Glutamatergic neuron (in vitro differentiated cells): ENCODE data around the gene CBFA2T3. TPM values are rescaled to one million over a fixed set of nuclear protein-coding genes. Genes with fewer than 3 reads are reported as not detected.

Experiments used
- DNase-seq: peaks from one replicate; pipeline ENCODE4 v3.0.0; 2022
- H3K27ac Mint-ChIP-seq: one replicate; pipeline ENCODE4 v1.8.0; 2020; ENCODE audit warnings: mild to moderate bottlenecking, mixed read lengths, inconsistent platforms; ENCODE audit not compliant: unreplicated experiment
- H3K27me3 Mint-ChIP-seq: one replicate; pipeline ENCODE4 v1.8.0; 2020; ENCODE audit warnings: mild to moderate bottlenecking, moderate library complexity, mixed read lengths, inconsistent platforms; ENCODE audit not compliant: unreplicated experiment
- H3K36me3 Mint-ChIP-seq: one replicate; pipeline ENCODE4 v1.8.0; 2020; ENCODE audit warnings: mild to moderate bottlenecking, mixed read lengths, inconsistent platforms; ENCODE audit not compliant: unreplicated experiment
- H3K4me1 Mint-ChIP-seq: one replicate; pipeline ENCODE4 v1.8.0; 2020; ENCODE audit warnings: mild to moderate bottlenecking, low read depth, mixed read lengths, inconsistent platforms; ENCODE audit not compliant: unreplicated experiment
- H3K4me3 Mint-ChIP-seq: one replicate; pipeline ENCODE4 v1.8.0; 2020; ENCODE audit warnings: mild to moderate bottlenecking, mixed read lengths, inconsistent platforms; ENCODE audit not compliant: unreplicated experiment
- H3K9me3 Mint-ChIP-seq: one replicate; pipeline ENCODE4 v1.8.0; 2020; ENCODE audit warnings: mild to moderate bottlenecking, moderate library complexity, mixed read lengths, inconsistent platforms; ENCODE audit not compliant: unreplicated experiment
- CTCF ChIP-seq: fragments of 200-600 bp; sonication (generic); IDR thresholded peaks from one replicate; pipeline ENCODE4 v1.5.0; 2021; ENCODE audit not compliant: partially characterized antibody, unreplicated experiment
- total RNA-seq: library from RNA; stranded (reverse); fragmentation: NEBNext Ultra II Directional; extraction: Animal tissue kit (Norgen Biotek cat#: 25700); gene quantifications from one replicate; pipeline ENCODE4 v1.2.1, GENCODE V29; 2021; ENCODE audit not compliant: unreplicated experiment

The CBFA2T3 gene
- total RNA-seq, 1 donor from 2014 or later, result 126 TPM

- Mint-ChIP-seq H3K27me3 (peaks cover 2% of the 10 kb centered on the region), H3K9me3 (peaks cover 5% of the 10 kb centered on the region), H3K4me3 (no peak overlapping the region), H3K36me3 (no peaks in the 10 kb centered on the region), H3K27ac (no peak overlapping the region), H3K4me1 (peaks cover 31% of the 10 kb centered on the region)
- DNase-seq, result no peak
- no peak for TF ChIP-seq CTCF
Observed at GRCh38 chr16:88925540-88925887, 51.5 kb downstream of the CBFA2T3 start.

- peak; percentile 61 for DNase-seq
Observed at GRCh38 chr16:88924834-88925539, 52.0 kb downstream of the CBFA2T3 start.

GRCh38 chr16:88923926-88924833 lies 52.8 kb downstream of the CBFA2T3 start:
- no peak overlapping the region for H3K4me3 Mint-ChIP-seq
- peaks cover 2% of the 10 kb centered on the region for H3K27me3 Mint-ChIP-seq
- H3K27ac Mint-ChIP-seq, result peak overlapping the region; percentile 80
- peak; percentile 45 for DNase-seq
- TF ChIP-seq CTCF, result no peak
- H3K4me1 Mint-ChIP-seq, result peaks cover 32% of the 10 kb centered on the region
- H3K9me3 Mint-ChIP-seq, result peaks cover 5% of the 10 kb centered on the region
- H3K36me3 Mint-ChIP-seq, result no peaks in the 10 kb centered on the region

More at GRCh38 chr16:88924834-88925539, 52.0 kb downstream of the CBFA2T3 start:
- Mint-ChIP-seq H3K4me1 (peaks cover 32% of the 10 kb centered on the region), H3K9me3 (peaks cover 5% of the 10 kb centered on the region), H3K36me3 (no peaks in the 10 kb centered on the region), H3K27me3 (peaks cover 2% of the 10 kb centered on the region), H3K27ac (peak overlapping the region; percentile 28), H3K4me3 (no peak overlapping the region)
- no peak for TF ChIP-seq CTCF

- Mint-ChIP-seq H3K27me3 (peaks cover 5% of the 10 kb centered on the region), H3K36me3 (no peaks in the 10 kb centered on the region), H3K9me3 (peaks cover 9% of the 10 kb centered on the region), H3K27ac (peak overlapping the region; percentile 80), H3K4me1 (peaks cover 32% of the 10 kb centered on the region), H3K4me3 (no peak overlapping the region)
- no peak for TF ChIP-seq CTCF
- DNase-seq, result peak; percentile 66
Observed at GRCh38 chr16:88923450-88923849, 53.6 kb downstream of the CBFA2T3 start.
